Ascending aorta (tissue), 2 donors: ENCODE results near the gene CNPY2. TPM values are rescaled to one million over a fixed set of nuclear protein-coding genes. Genes with fewer than 3 reads are reported as not detected.
"Not testable (repeated sequence)": the region's sequence is repeated elsewhere in the genome, so short reads cannot be mapped to it uniquely, and the experiment has no call there.

Experiments used
- DNase-seq, 2 donors: peaks; one replicate each; pipeline ENCODE4 v3.0.0-alpha.2; 2019; ENCODE audit warnings: low spot score in 2 of 2
- H3K27ac ChIP-seq, 2 donors: fragments of 200-600 bp; sonication (generic); one replicate each; pipeline ENCODE4 v1.5.1; 2016 to 2017; ENCODE audit warnings: mild to moderate bottlenecking in 1 of 2
- H3K27me3 ChIP-seq: fragments of 200-600 bp; sonication (generic); one replicate; pipeline ENCODE4 v1.5.1; 2017
- H3K36me3 ChIP-seq, 2 donors: fragments of 200-600 bp; sonication (generic); one replicate each; pipeline ENCODE4 v1.5.1; 2016
- H3K4me1 ChIP-seq, 2 donors: fragments of 200-600 bp; sonication (generic); one replicate each; pipeline ENCODE4 v1.5.1; 2016 to 2017; ENCODE audit warnings: mild to moderate bottlenecking in 1 of 2
- H3K4me3 ChIP-seq, 2 donors: fragments of 200-600 bp; sonication (generic); one replicate each; pipeline ENCODE4 v1.5.1; 2016 to 2017; ENCODE audit warnings: mild to moderate bottlenecking in 1 of 2
- H3K9me3 ChIP-seq, 2 donors: fragments of 200-600 bp; sonication (generic); one replicate each; pipeline ENCODE4 v1.5.1; 2016
- CTCF ChIP-seq, 3 experiments: fragments of 200-600 bp in 2 of 3; fragments of 450-650 bp in 1 of 3; sonication (generic) in 2 of 3; IDR thresholded peaks; one replicate each; pipeline ENCODE4 v1.5.1; 2016 to 2019; ENCODE audit warnings: antibody characterized with exemption in 3 of 3, mild to moderate bottlenecking in 1 of 3, moderate library complexity in 1 of 3
- intact Hi-C: fragments of 100-400 bp; cut with DNase I; formaldehyde crosslinking; loops from one replicate; pipeline ENCODE4 v1.15.1; 2023
- total RNA-seq: library from RNA; depleted of rRNA; stranded (reverse); fragments of >200 nt; gene quantifications from one replicate; pipeline ENCODE4 v1.1.0, GENCODE V29; 2016

The CNPY2 gene
- total RNA-seq, 1 donor from 2014 or later: 34.6 TPM

- no peak for TF ChIP-seq CTCF (IDR thresholded peaks at IDR 0.05)
- Histone ChIP-seq H3K27ac (peak overlapping the region; percentile 89 to 92), H3K4me3 (peak overlapping the region; percentile 74 to 96), H3K4me1 (peaks cover 9 to 13% of the 10 kb centered on the region in 2 donors), H3K27me3 (no peaks in the 10 kb centered on the region), H3K36me3 (peaks cover 25 to 26% of the 10 kb centered on the region in 2 donors), H3K9me3 (no peaks in the 10 kb centered on the region)
- no peak for DNase-seq
- intact Hi-C loops: no loop called here
These were observed 43.2 kb upstream of the CNPY2 start for GRCh38 chr12:56358836-56359532.

- H3K27ac ChIP-seq: no peak overlapping the region
- DNase-seq: no peak
- peaks cover 93 to 98% of the 10 kb centered on the region in 2 donors for H3K36me3 ChIP-seq
- H3K4me1 ChIP-seq: no peaks in the 10 kb centered on the region
- no peak overlapping the region for H3K4me3 ChIP-seq
- intact Hi-C loops: no loop called here
- H3K9me3 ChIP-seq: no peaks in the 10 kb centered on the region
- no peaks in the 10 kb centered on the region for H3K27me3 ChIP-seq
- TF ChIP-seq CTCF (IDR thresholded peaks at IDR 0.05): no peak
These were observed 35.5 kb upstream of the CNPY2 start for GRCh38 chr12:56351325-56351724.

- Histone ChIP-seq H3K27ac (no peak overlapping the region), H3K36me3 (peaks cover 92 to 98% of the 10 kb centered on the region in 2 donors), H3K9me3 (no peaks in the 10 kb centered on the region), H3K4me3 (no peak overlapping the region), H3K27me3 (no peaks in the 10 kb centered on the region), H3K4me1 (no peaks in the 10 kb centered on the region)
- intact Hi-C loops: no loop called here
- no peak for DNase-seq
- TF ChIP-seq CTCF (IDR thresholded peaks at IDR 0.05): no peak
These were observed 34.9 kb upstream of the CNPY2 start for GRCh38 chr12:56350662-56351061.

GRCh38 chr12:56348776-56349175 lies 33.0 kb upstream of the CNPY2 start:
- Histone ChIP-seq H3K27me3 (no peaks in the 10 kb centered on the region), H3K9me3 (no peaks in the 10 kb centered on the region), H3K4me3 (no peak overlapping the region), H3K27ac (no peak overlapping the region), H3K4me1 (no peaks in the 10 kb centered on the region), H3K36me3 (peaks cover 87 to 93% of the 10 kb centered on the region in 2 donors)
- DNase-seq: no peak
- intact Hi-C loops: no loop called here
- no peak for TF ChIP-seq CTCF (IDR thresholded peaks at IDR 0.05)

- intact Hi-C loops, H3K27me3 ChIP-seq, H3K27ac ChIP-seq, H3K4me1 ChIP-seq, H3K4me3 ChIP-seq, DNase-seq, H3K9me3 ChIP-seq: not testable (repeated sequence)
- peaks cover 80 to 94% of the 10 kb centered on the region in 2 donors for H3K36me3 ChIP-seq
These were observed 31.5 kb upstream of the CNPY2 start for GRCh38 chr12:56347255-56347654.

- DNase-seq: no peak
- H3K27ac ChIP-seq: no peak overlapping the region
- TF ChIP-seq CTCF (IDR thresholded peaks at IDR 0.05): no peak
- H3K36me3 ChIP-seq: peaks cover 74 to 93% of the 10 kb centered on the region in 2 donors
- intact Hi-C loops: no loop called here
- H3K9me3 ChIP-seq: no peaks in the 10 kb centered on the region
- no peaks in the 10 kb centered on the region for H3K4me1 ChIP-seq
- H3K4me3 ChIP-seq: no peak overlapping the region
- no peaks in the 10 kb centered on the region for H3K27me3 ChIP-seq
These were observed 30.9 kb upstream of the CNPY2 start for GRCh38 chr12:56346675-56347074.

GRCh38 chr12:56342290-56342689 lies 26.5 kb upstream of the CNPY2 start:
- H3K4me3 ChIP-seq, intact Hi-C loops, H3K27me3 ChIP-seq, H3K9me3 ChIP-seq, H3K4me1 ChIP-seq, H3K27ac ChIP-seq, DNase-seq: not testable (repeated sequence)
- H3K36me3 ChIP-seq: peaks cover 32 to 54% of the 10 kb centered on the region in 2 donors
